Measurements from ENCODE around the gene UBE2L3. TPM values are rescaled to one million over a fixed set of nuclear protein-coding genes. Genes with fewer than 3 reads are reported as not detected.
"Not testable (repeated sequence)": the region's sequence is repeated elsewhere in the genome, so short reads cannot be mapped to it uniquely, and the experiment has no call there.

UBE2L3 gene
- total RNA-seq, 8 experiments from 2014 or later = 35.6 to 71.1 (median 54.1) TPM

GRCh38 chr22:21596356-21597135, 29.0 kb downstream of the UBE2L3 start:
- not testable (repeated sequence) for H3K27ac ChIP-seq; ATAC-seq (replicated peaks in 6 of 8); H3K4me3 ChIP-seq; H3K4me1 ChIP-seq (replicated peaks in 1 of 2)
- in situ Hi-C loops (cut with MboI; ENCODE audit: low pct_unique_long_range_greater_than_20kb in 2 of 9, low sequenced_read_pairs in 9 of 9, unreplicated experiment in 9 of 9) = loop anchor here in 1 of 9 experiments (25.0 kb wide), 1 partner anchor 91 kb away; no protein-coding TSS in a partner anchor
- WGBS, 10 experiments = 90 to 100% (median 98%) methylated on average over 4 to 9 of the region's 13 CpGs

DNA sequence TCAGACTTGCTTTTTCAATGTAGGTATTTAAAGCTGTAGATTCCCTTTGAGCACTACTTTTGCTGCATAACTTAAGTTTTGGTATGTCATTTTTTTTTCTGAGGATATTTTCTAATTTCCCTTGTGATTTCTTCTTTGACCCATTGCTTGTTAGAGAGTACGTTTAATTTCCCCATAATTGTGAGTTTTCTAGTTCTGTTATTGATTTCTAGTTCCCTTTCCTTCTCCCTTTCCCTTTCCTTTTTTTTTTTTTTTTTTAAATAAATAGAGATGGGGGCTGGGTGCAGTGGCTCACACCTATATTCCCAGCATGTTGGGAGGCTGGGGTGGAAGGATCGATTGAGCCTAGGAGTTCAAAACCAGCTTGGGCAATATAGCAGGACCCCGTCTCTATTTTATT, 30.8 kb downstream of the UBE2L3 start:
- H3K4me1 ChIP-seq (replicated peaks in 1 of 2) = no peaks in the 10 kb centered on the region
- 84 to 100% (median 92%) methylated on average over 1 to 3 of the region's 3 CpGs; no CpG with 5 or more reads in 1 of the 10 experiments for WGBS, 10 experiments
- no peak overlapping the region for H3K27ac ChIP-seq
- no peak overlapping the region for H3K4me3 ChIP-seq
- in situ Hi-C loops (cut with MboI; ENCODE audit: low pct_unique_long_range_greater_than_20kb in 2 of 9, low sequenced_read_pairs in 9 of 9, unreplicated experiment in 9 of 9) = loop anchor here in 1 of 9 experiments (25.0 kb wide), 1 partner anchor 89 kb away; no protein-coding TSS in a partner anchor
- ATAC-seq (replicated peaks in 6 of 8) = no peak

DNA sequence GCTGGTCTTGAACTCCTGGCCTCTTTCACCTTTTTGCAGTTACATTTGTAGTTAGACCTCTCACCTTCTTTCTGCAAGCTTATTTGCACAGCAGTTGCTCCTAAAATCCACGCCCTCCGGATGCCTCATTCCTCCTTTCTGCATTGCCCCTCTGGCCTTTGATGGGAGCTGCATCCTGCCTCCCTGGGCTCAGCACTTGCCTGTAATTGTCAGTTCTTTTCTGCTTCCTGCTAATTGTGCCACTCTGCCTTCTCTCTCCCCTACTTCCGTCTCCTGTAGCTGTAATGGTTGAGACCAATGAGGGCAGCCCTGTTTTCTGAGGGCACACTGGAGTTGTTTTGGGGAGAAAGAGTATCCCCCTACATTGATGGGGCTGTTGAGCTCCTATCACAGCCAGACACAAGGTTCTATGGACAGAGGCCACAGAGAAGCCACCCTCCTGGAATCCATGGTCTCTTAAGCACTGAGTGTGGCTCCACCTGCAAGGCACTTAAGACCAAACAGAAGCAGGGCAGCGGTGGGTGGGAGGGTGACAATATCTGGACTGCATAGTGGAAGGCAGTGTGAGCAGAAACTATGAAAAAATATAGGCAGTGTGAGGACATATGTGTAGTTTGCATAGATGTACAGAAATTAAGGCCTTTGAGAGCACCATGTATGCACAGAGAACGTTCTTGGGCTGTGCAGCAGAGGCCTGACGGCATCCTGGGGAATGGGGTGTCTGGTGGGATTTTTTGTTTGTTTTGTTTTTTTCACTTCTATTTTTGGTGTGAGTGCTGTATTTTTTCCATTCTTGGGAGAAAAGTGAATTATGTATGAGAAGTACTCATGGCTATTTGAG, 31.8 kb downstream of the UBE2L3 start:
- Histone ChIP-seq H3K27ac (peak overlapping the region in 1 of 2 donors; percentile 46), H3K4me3 (no peak overlapping the region), H3K4me1 (replicated peaks in 1 of 2) (no peaks in the 10 kb centered on the region)
- in situ Hi-C loops (cut with MboI; ENCODE audit: low pct_unique_long_range_greater_than_20kb in 2 of 9, low sequenced_read_pairs in 9 of 9, unreplicated experiment in 9 of 9) = loop anchor here in 1 of 9 experiments (25.0 kb wide), 1 partner anchor 88 kb away; no protein-coding TSS in a partner anchor
- ATAC-seq (replicated peaks in 6 of 8) = no peak
- WGBS, 10 experiments = 80 to 100% (median 88%) methylated on average over 1 to 5 of the region's 6 CpGs; no CpG with 5 or more reads in 2 of the 10 experiments

DNA sequence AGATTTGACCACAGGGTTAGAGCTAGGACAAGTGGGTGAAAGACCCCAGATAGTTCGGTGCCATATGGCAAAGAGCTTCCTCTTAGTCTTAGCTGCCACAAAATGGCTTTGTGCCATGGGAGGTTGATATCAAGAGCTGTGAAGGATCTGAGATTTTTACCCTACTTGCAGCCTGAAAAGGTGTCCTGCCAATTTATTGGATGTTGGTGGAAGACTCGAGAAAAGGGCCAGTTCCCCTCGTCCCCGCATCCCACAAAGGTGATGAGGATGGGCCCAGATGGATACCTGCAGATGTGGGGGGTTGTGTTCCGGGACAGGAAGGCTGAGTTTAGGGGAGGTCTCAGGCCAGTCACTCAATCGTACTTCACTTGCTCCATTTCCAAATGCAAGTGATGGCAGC, 35.1 kb downstream of the UBE2L3 start:
- H3K27ac ChIP-seq = peak overlapping the region in 1 of 2 donors; percentile 56

DNA sequence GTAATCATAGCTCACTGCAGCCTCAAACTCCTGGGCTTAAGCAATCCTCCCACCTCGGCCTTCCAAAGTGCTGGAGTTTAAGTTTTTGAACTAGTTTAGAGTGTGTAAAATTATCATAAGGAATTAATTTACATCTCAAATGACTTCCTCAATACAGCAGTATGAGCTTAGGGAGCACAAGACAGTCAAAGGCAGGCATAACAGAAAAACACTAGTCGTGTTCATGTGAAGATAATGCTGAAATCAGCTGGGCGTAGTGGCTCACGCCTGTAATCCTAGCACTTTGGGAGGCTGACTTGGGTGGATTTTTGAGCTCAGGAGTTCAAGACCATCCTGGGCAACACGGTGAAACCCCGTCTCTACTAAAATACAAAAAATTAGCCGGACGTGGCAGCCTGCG, 36.5 kb downstream of the UBE2L3 start:
- Histone ChIP-seq H3K4me3 (no peak overlapping the region), H3K4me1 (replicated peaks in 1 of 2) (no peaks in the 10 kb centered on the region), H3K27ac (peak overlapping the region in 1 of 2 donors; percentile 38)
- in situ Hi-C loops (cut with MboI; ENCODE audit: low pct_unique_long_range_greater_than_20kb in 2 of 9, low sequenced_read_pairs in 9 of 9, unreplicated experiment in 9 of 9) = no loop called here
- 60 to 100% (median 84%) methylated on average over 1 to 8 of the region's 9 CpGs; no CpG with 5 or more reads in 2 of the 10 experiments for WGBS, 10 experiments
- ATAC-seq (replicated peaks in 6 of 8) = peak in 3 of 8 experiments; percentile 13 to 25 (median 17)

More for the DNA sequence above, 35.1 kb downstream of the UBE2L3 start:
- Histone ChIP-seq H3K4me3 (no peak overlapping the region), H3K4me1 (replicated peaks in 1 of 2) (no peaks in the 10 kb centered on the region)
- no peak for ATAC-seq (replicated peaks in 6 of 8)
- in situ Hi-C loops (cut with MboI; ENCODE audit: low pct_unique_long_range_greater_than_20kb in 2 of 9, low sequenced_read_pairs in 9 of 9, unreplicated experiment in 9 of 9) = no loop called here
- 67 to 100% (median 97%) methylated on average over 1 to 6 of the region's 6 CpGs; no CpG with 5 or more reads in 2 of the 10 experiments for WGBS, 10 experiments

GRCh38 chr22:21605887-21606564, 38.5 kb downstream of the UBE2L3 start:
- peak overlapping the region; percentile 4 to 31 for H3K27ac ChIP-seq
- no peak overlapping the region for H3K4me3 ChIP-seq
- no peaks in the 10 kb centered on the region for H3K4me1 ChIP-seq (replicated peaks in 1 of 2)
- peak in 2 of 8 experiments; percentile 9 to 16 for ATAC-seq (replicated peaks in 6 of 8)
- 80 to 100% (median 98%) methylated on average over 1 to 7 of the region's 7 CpGs; no CpG with 5 or more reads in 4 of the 10 experiments for WGBS, 10 experiments
- in situ Hi-C loops (cut with MboI; ENCODE audit: low pct_unique_long_range_greater_than_20kb in 2 of 9, low sequenced_read_pairs in 9 of 9, unreplicated experiment in 9 of 9) = no loop called here

DNA sequence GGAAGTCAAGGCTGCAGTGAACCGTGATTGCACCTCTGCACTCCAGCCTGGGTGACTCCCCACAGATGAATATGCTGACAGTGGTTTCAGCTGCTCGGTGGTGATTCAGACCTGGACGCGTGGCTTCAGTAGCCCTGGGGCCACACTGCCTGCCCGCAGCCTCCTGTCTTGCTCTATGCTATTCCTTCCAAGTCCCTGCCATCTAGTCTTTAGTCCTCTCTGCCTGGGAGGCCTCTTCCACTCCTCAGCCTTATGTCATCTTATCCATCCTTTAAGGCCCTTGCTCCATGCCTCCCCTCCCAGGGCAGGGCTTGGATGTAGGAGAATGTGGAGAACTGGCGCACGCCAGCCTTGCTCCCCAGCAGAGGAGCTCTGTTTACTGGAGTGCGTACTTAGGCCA, 39.3 kb downstream of the UBE2L3 start:
- WGBS, 10 experiments = 39 to 100% (median 100%) methylated on average over 1 to 6 of the region's 8 CpGs; no CpG with 5 or more reads in 2 of the 10 experiments
- peak overlapping the region in 1 of 2 donors; percentile 31 for H3K27ac ChIP-seq
- H3K4me3 ChIP-seq = no peak overlapping the region
- peak in 3 of 8 experiments; percentile 41 to 97 (median 93) for ATAC-seq (replicated peaks in 6 of 8)
- no peaks in the 10 kb centered on the region for H3K4me1 ChIP-seq (replicated peaks in 1 of 2)
- in situ Hi-C loops (cut with MboI; ENCODE audit: low pct_unique_long_range_greater_than_20kb in 2 of 9, low sequenced_read_pairs in 9 of 9, unreplicated experiment in 9 of 9) = no loop called here

- H3K4me3 ChIP-seq; H3K4me1 ChIP-seq (replicated peaks in 1 of 2); ATAC-seq (replicated peaks in 6 of 8); in situ Hi-C loops (cut with MboI; ENCODE audit: low pct_unique_long_range_greater_than_20kb in 2 of 9, low sequenced_read_pairs in 9 of 9, unreplicated experiment in 9 of 9): not testable (repeated sequence)
- peak overlapping the region in 1 of 2 donors; percentile 54 for H3K27ac ChIP-seq
- 90 to 100% (median 98%) methylated on average over 1 to 10 of the region's 11 CpGs for WGBS, 10 experiments
Measured at GRCh38 chr22:21609556-21610157, 42.1 kb downstream of the UBE2L3 start.

DNA sequence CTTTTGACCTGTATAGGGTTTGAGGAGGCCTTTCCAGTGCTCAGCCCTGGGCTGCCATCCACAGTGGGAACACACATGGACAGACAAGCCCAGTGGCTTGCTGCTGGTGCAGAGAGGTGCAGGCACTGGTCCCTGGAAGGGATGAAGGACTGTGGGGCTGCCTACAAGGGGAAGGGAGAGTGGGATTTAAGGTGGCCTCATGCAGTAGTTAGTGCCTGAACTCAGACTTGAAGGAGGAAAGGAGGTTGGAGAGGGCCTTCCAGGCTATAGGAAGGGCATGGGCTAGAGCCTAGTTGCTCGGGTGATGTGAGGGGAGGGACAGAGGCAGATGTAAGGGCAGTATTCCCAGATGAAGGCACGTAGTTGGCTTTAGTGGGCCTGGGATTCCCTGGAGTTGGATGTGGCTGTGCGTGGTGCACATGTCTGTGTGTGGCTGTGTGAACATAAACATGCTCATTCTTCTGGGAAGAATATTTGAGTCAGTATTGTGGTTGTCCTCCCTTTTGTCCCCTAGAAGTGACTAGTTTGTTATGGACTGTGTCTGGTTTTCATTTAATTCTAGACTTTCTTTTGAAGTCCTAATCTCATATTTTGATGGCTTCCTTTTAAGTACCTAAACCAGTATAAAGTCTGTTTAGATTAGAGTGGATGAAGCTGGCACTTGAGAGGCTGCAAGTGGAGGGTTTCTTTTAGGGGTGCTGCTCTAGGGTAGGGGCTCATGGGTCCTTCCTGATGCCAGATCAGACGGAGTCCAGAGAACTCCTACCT, 43.9 kb downstream of the UBE2L3 start:
- Histone ChIP-seq H3K4me1 (replicated peaks in 1 of 2) (no peaks in the 10 kb centered on the region), H3K4me3 (no peak overlapping the region), H3K27ac (peak overlapping the region; percentile 27 to 57)
- WGBS, 10 experiments = 0 to 100% (median 89%) methylated on average over 1 to 4 of the region's 4 CpGs; no CpG with 5 or more reads in 2 of the 10 experiments
- ATAC-seq (replicated peaks in 6 of 8) = no peak
- in situ Hi-C loops (cut with MboI; ENCODE audit: low pct_unique_long_range_greater_than_20kb in 2 of 9, low sequenced_read_pairs in 9 of 9, unreplicated experiment in 9 of 9) = no loop called here

DNA sequence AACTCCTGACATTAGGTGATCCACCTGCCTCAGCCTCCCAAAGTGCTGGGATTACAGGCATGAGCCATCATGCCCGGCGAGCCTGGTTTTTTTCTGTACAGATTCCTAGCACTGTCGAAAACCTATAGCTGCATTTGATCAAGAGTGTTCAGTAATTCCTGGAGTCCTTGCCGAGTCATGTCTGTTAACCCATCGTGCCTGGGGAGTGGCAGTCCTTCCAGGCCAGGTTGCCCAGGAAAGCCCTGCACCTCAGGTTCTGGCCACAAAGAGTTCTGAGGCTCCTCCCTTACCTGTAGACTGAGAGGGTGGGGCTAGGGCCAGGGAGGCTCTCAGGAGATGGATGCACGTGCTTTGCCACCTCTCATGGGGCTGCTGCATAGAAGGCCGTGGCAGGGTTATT, 45.3 kb downstream of the UBE2L3 start:
- no peak overlapping the region for H3K4me3 ChIP-seq
- no peak for ATAC-seq (replicated peaks in 6 of 8)
- 80 to 100% (median 93%) methylated on average over 1 to 4 of the region's 7 CpGs; no CpG with 5 or more reads in 3 of the 10 experiments for WGBS, 10 experiments
- peak overlapping the region in 1 of 2 donors; percentile 39 for H3K27ac ChIP-seq
- H3K4me1 ChIP-seq (replicated peaks in 1 of 2) = no peaks in the 10 kb centered on the region
- in situ Hi-C loops (cut with MboI; ENCODE audit: low pct_unique_long_range_greater_than_20kb in 2 of 9, low sequenced_read_pairs in 9 of 9, unreplicated experiment in 9 of 9) = no loop called here

- ATAC-seq (replicated peaks in 6 of 8) = no peak
- in situ Hi-C loops (cut with MboI; ENCODE audit: low pct_unique_long_range_greater_than_20kb in 2 of 9, low sequenced_read_pairs in 9 of 9, unreplicated experiment in 9 of 9) = no loop called here
- WGBS, 10 experiments = 20 to 100% (median 98%) methylated on average over 1 to 4 of the region's 4 CpGs; no CpG with 5 or more reads in 2 of the 10 experiments
- no peak overlapping the region for H3K4me3 ChIP-seq
- peak overlapping the region in 1 of 2 donors; percentile 41 for H3K27ac ChIP-seq
- no peaks in the 10 kb centered on the region for H3K4me1 ChIP-seq (replicated peaks in 1 of 2)
Measured at GRCh38 chr22:21613553-21614233, 46.2 kb downstream of the UBE2L3 start.
